ENCODE results near the gene SLC4A7. TPM values are rescaled to one million over a fixed set of nuclear protein-coding genes. Genes with fewer than 3 reads are reported as not detected.

The SLC4A7 gene
- total RNA-seq, 1 experiment from 2014 or later = 90.8 TPM

- no peak for TF ChIP-seq ZNF532 (CRISPR knock-in tag; IDR thresholded peaks at IDR 0.05; ENCODE audit: borderline replicate concordance)
These were observed 19.5 kb downstream of the SLC4A7 start (continued) for GRCh38 chr3:27464646-27465045.

- no peaks in the 10 kb centered on the region for H3K27me3 Mint-ChIP-seq (ENCODE audit: low read depth)
These were observed 22.0 kb downstream of the SLC4A7 start for GRCh38 chr3:27462228-27462627.

GRCh38 chr3:27458929-27459328 lies 25.3 kb downstream of the SLC4A7 start:
- Mint-ChIP-seq H3K4me3 (no peak overlapping the region), H3K27me3 (ENCODE audit: low read depth) (no peaks in the 10 kb centered on the region), H3K4me1 (peaks cover 58% of the 10 kb centered on the region), H3K9me3 (no peaks in the 10 kb centered on the region), H3K36me3 (peaks cover 10% of the 10 kb centered on the region; the same call in 1 of the 2 replicates), H3K27ac (no peak overlapping the region)
- POLR2A ChIA-PET = no interaction called here
- ATAC-seq (no peak), DNase-seq (ENCODE audit: low spot score) (no peak)
- CTCF ChIA-PET = interaction anchor here (1.2 kb wide), 1 partner anchor 223 kb away, joined by 4 read pairs; no protein-coding TSS in a partner anchor
- TF ChIP-seq E2F1 (CRISPR knock-in tag; IDR thresholded peaks at IDR 0.05) (no peak), CREM (CRISPR knock-in tag; IDR thresholded peaks at IDR 0.05) (no peak), GTF2I (CRISPR knock-in tag; conservative IDR thresholded peaks at IDR 0.05) (no peak), ESRRA (CRISPR knock-in tag; IDR thresholded peaks at IDR 0.05; ENCODE audit: borderline replicate concordance) (no peak), TEAD1 (CRISPR knock-in tag; IDR thresholded peaks at IDR 0.05) (no peak), NR1H2 (CRISPR knock-in tag; IDR thresholded peaks at IDR 0.05) (no peak), TP53 (CRISPR knock-in tag; IDR thresholded peaks at IDR 0.05) (no peak), NFE2L1 (CRISPR knock-in tag; IDR thresholded peaks at IDR 0.05) (no peak), PRDM15 (CRISPR knock-in tag; IDR thresholded peaks at IDR 0.05) (no peak), RORB (CRISPR knock-in tag; IDR thresholded peaks at IDR 0.05) (no peak), ZNF263 (CRISPR knock-in tag; IDR thresholded peaks at IDR 0.05; ENCODE audit: low read depth) (no peak), ZMAT4 (CRISPR knock-in tag; IDR thresholded peaks at IDR 0.05) (no peak)

More at GRCh38 chr3:27462228-27462627, 22.0 kb downstream of the SLC4A7 start:
- CTCF ChIA-PET = no interaction called here
- ATAC-seq (no peak), DNase-seq (ENCODE audit: low spot score) (no peak)
- peaks cover 10% of the 10 kb centered on the region; the same call in 1 of the 2 replicates for H3K36me3 Mint-ChIP-seq
- POLR2A ChIA-PET = no interaction called here
- no peaks in the 10 kb centered on the region for H3K9me3 Mint-ChIP-seq
- H3K27ac Mint-ChIP-seq = peak overlapping the region; percentile 90
- peaks cover 36% of the 10 kb centered on the region for H3K4me1 Mint-ChIP-seq
- H3K4me3 Mint-ChIP-seq = no peak overlapping the region
- no peak for TF ChIP-seq E2F4 (CRISPR knock-in tag; IDR thresholded peaks at IDR 0.05; ENCODE audit: borderline replicate concordance, low read depth)
- no peak for TF ChIP-seq ZNF396 (CRISPR knock-in tag; IDR thresholded peaks at IDR 0.05; ENCODE audit: borderline replicate concordance)
- TF ChIP-seq TEAD4 (CRISPR knock-in tag; IDR thresholded peaks at IDR 0.05) = no peak
- no peak for TF ChIP-seq ATF2 (CRISPR knock-in tag; IDR thresholded peaks at IDR 0.05; ENCODE audit: borderline replicate concordance, low read depth)
- no peak for TF ChIP-seq ZNF263 (CRISPR knock-in tag; IDR thresholded peaks at IDR 0.05; ENCODE audit: low read depth)

All from WTC11 (cell line).